Nephron (organoid): ENCODE measurements around the gene TMEM62.

Experiments
- H3K27ac Mint-ChIP-seq, 3 experiments: 2 replicates each; pipeline ENCODE4 v1.8.0; 2020; ENCODE audit warnings: mixed read lengths in 3 of 3, mild to moderate bottlenecking in 2 of 3, moderate library complexity in 1 of 3
- H3K27me3 Mint-ChIP-seq: 2 replicates; pipeline ENCODE4 v1.8.0; 2021; ENCODE audit warnings: low read depth, mild to moderate bottlenecking, moderate library complexity, mixed read lengths
- H3K36me3 Mint-ChIP-seq: 2 replicates; pipeline ENCODE4 v1.8.0; 2020; ENCODE audit warnings: low read depth, mixed read lengths
- H3K4me1 Mint-ChIP-seq: 2 replicates; pipeline ENCODE4 v1.8.0; 2020; ENCODE audit warnings: mixed read lengths
- H3K4me3 Mint-ChIP-seq, 3 experiments: 2 replicates each; pipeline ENCODE4 v1.8.0; 2020; ENCODE audit warnings: mild to moderate bottlenecking in 3 of 3, mixed read lengths in 3 of 3, moderate library complexity in 2 of 3
- H3K9me3 Mint-ChIP-seq: 2 replicates; pipeline ENCODE4 v1.8.0; 2020; ENCODE audit warnings: mixed read lengths
- TF ChIP-seq, protein P1 (sequence below), 3 experiments: fragments of 200-600 bp; sonication (generic); IDR thresholded peaks; one replicate each; pipeline ENCODE4 v1.5.0; 2021; ENCODE audit warnings: antibody characterized with exemption in 3 of 3; ENCODE audit not compliant: unreplicated experiment in 3 of 3

Gene TMEM62

DNA sequence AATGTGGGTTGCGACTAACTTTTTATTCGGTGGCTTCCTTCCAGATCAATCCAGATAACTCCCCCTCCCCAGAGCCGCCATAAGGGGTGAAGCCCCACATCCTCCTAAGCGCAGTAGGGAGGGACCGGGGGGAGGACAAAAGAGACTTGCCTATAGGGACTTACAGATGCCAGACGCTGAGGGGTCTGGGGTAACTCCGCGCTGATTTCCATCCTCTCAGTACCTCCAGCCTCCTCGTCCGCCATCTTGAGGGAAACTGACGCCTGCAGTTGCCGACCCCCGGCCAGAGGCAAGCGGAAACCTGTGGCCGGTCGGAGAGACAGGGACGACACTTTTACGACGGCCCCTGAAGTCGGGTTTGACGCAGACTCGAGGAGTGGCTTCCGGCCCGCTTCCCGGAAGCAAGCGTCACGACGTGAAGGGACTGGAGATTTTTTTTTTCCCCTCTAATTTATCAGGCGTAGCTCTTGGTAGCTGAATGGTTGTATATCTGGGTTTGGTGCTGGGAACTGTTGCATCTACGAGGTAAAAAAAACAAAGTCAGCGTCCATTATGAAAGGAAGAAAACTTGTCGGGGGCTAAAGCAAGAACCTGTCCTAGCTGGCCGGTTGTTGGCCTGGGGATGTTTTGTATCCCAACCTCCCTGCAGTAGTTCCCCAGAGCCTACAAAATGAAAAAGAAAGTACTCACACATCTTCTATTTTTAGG is 27.5 kb upstream of the TMEM62 start, which contains the start of gene UBR1:
Gene UBR1, minus strand, starts transcription at position 261 of the 708 bp plus-strand sequence. Its CDS starts 16 bp downstream, at position 245.
- H3K4me1 Mint-ChIP-seq: peaks cover 44% of the 10 kb centered on the region
- peak within 1 kb of the TSS; percentile 94 to 99 (median 97) for H3K4me3 Mint-ChIP-seq
- peaks cover 9% of the 10 kb centered on the region for H3K27me3 Mint-ChIP-seq
- no peaks in the 10 kb centered on the region for H3K9me3 Mint-ChIP-seq
- TF ChIP-seq, protein P1, sequence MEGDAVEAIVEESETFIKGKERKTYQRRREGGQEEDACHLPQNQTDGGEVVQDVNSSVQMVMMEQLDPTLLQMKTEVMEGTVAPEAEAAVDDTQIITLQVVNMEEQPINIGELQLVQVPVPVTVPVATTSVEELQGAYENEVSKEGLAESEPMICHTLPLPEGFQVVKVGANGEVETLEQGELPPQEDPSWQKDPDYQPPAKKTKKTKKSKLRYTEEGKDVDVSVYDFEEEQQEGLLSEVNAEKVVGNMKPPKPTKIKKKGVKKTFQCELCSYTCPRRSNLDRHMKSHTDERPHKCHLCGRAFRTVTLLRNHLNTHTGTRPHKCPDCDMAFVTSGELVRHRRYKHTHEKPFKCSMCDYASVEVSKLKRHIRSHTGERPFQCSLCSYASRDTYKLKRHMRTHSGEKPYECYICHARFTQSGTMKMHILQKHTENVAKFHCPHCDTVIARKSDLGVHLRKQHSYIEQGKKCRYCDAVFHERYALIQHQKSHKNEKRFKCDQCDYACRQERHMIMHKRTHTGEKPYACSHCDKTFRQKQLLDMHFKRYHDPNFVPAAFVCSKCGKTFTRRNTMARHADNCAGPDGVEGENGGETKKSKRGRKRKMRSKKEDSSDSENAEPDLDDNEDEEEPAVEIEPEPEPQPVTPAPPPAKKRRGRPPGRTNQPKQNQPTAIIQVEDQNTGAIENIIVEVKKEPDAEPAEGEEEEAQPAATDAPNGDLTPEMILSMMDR (IDR thresholded peaks at IDR 0.05; ENCODE audit: unreplicated experiment in 3 of 3): no peak
- H3K27ac Mint-ChIP-seq: peak within 1 kb of the TSS; percentile 97 to 99 (median 99)
- peaks cover 27% of the 10 kb centered on the region for H3K36me3 Mint-ChIP-seq

DNA sequence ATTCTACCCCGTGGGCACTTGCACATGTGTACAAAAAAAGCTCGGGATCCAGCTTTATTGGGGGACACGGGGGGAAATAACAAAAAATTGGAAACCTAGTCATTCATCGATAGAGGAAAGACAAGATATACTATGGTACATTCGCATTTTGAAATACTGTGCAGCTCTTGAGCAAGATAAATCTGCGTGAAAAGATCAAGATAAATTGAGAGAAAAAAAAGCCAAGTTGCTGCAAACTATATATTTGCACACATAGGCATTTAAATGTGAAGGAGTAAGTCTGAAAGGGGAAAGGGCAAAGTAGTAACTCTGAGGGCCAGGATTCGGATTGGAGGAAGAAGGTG is 26.9 kb upstream of the TMEM62 start:
- Mint-ChIP-seq H3K9me3 (no peaks in the 10 kb centered on the region), H3K36me3 (peaks cover 22% of the 10 kb centered on the region), H3K27ac (peak overlapping the region; percentile 97 to 99 (median 99)), H3K4me3 (peak overlapping the region; percentile 94 to 99 (median 97)), H3K27me3 (peaks cover 9% of the 10 kb centered on the region), H3K4me1 (peaks cover 40% of the 10 kb centered on the region)
- TF ChIP-seq, protein P1 (IDR thresholded peaks at IDR 0.05; ENCODE audit: unreplicated experiment in 3 of 3): no peak

DNA sequence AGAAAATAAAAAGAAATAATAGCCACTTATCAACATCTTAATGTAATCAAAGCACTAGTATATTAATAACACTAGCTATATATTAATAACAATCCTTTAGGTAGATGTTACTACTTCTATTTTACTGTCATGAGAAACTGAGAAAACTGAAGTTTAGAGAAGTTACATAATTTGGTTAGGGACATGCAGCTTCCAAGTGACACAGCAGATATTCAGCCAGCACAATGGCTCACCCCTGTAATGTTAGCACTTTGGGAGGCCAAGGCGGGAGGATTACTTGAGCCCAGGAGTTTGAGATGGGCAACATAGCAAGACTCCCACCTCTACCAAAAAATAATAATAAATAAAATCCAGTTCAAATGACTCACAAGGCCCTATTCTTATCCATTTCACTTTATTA is 25.6 kb upstream of the TMEM62 start:
- H3K27ac Mint-ChIP-seq: no peak overlapping the region
- no peak overlapping the region for H3K4me3 Mint-ChIP-seq
- TF ChIP-seq, protein P1 (IDR thresholded peaks at IDR 0.05; ENCODE audit: unreplicated experiment in 3 of 3): no peak
- H3K9me3 Mint-ChIP-seq: no peaks in the 10 kb centered on the region
- H3K36me3 Mint-ChIP-seq: peaks cover 11% of the 10 kb centered on the region
- peaks cover 31% of the 10 kb centered on the region for H3K4me1 Mint-ChIP-seq
- peaks cover 9% of the 10 kb centered on the region for H3K27me3 Mint-ChIP-seq

DNA sequence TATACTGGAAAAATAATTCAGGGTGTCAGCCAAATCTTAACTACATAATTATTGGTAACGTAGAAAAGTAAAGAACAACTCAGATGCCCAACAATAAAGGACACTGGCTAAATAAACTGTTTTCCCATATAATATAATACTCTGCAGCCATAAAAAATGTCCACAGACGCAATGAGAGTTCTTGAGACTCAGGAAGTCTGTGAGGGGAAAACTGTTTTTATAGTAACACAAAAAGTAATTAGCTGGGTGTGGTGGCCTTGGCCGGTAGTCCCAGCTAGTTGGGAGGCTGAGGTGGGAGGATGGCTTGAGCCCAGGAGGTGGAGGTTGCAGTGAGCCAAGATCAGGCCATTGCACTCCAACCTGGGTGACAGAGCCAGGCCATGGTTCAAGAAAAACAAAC is 22.0 kb upstream of the TMEM62 start:
- H3K27ac Mint-ChIP-seq: no peak overlapping the region
- TF ChIP-seq, protein P1 (IDR thresholded peaks at IDR 0.05; ENCODE audit: unreplicated experiment in 3 of 3): no peak
- H3K36me3 Mint-ChIP-seq: no peaks in the 10 kb centered on the region
- H3K9me3 Mint-ChIP-seq: no peaks in the 10 kb centered on the region
- H3K27me3 Mint-ChIP-seq: peaks cover 11% of the 10 kb centered on the region
- H3K4me1 Mint-ChIP-seq: peaks cover 3% of the 10 kb centered on the region
- H3K4me3 Mint-ChIP-seq: no peak overlapping the region

DNA sequence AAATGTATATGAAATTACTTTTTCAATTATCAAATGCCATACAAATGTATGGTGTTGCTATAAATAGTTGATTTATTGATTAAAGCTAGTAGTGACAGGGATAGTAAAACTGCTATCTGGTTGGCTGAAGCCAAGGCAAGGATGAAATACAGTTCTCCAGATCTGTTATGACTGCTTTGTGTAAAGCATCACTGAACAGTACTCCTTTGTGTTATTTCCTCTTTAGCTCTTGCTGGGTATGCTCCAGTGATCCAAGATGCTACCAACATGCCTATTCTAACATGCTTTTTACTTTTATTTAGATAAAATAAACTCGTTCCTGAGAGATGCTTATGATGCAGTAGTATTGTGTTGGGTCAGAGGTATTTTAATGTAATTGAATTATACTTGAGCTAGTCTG is 15.1 kb upstream of the TMEM62 start:
- H3K36me3 Mint-ChIP-seq: no peaks in the 10 kb centered on the region
- TF ChIP-seq, protein P1 (IDR thresholded peaks at IDR 0.05; ENCODE audit: unreplicated experiment in 3 of 3): no peak
- H3K4me1 Mint-ChIP-seq: peaks cover 2% of the 10 kb centered on the region
- H3K9me3 Mint-ChIP-seq: no peaks in the 10 kb centered on the region
- H3K27ac Mint-ChIP-seq: no peak overlapping the region
- H3K27me3 Mint-ChIP-seq: peaks cover 41% of the 10 kb centered on the region
- no peak overlapping the region for H3K4me3 Mint-ChIP-seq

DNA sequence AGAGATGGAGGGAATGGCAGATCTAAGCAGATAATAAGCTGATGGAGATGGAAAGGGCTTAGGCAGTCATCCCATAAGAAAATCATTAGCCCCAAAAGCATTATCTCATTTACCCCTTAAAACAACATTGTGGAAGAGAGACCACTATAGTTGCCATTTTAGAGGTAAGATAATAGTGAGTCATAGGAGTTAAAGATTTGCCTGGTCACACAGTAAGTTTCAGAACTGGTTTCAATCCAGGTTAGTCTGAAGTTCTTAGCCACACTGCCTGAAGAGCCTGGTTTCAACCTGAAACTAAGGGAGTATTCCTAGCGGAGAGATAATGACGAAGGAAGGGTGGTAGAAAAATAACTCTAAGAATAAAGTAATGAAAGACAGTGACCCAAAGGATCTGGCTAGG is 14.6 kb upstream of the TMEM62 start:
- Mint-ChIP-seq H3K4me1 (peaks cover 5% of the 10 kb centered on the region), H3K27me3 (peaks cover 44% of the 10 kb centered on the region), H3K4me3 (no peak overlapping the region), H3K27ac (no peak overlapping the region), H3K9me3 (no peaks in the 10 kb centered on the region), H3K36me3 (no peaks in the 10 kb centered on the region)
- TF ChIP-seq, protein P1 (IDR thresholded peaks at IDR 0.05; ENCODE audit: unreplicated experiment in 3 of 3): no peak
